WTC11 (cell line): ENCODE data around the gene DLGAP4.

Source experiments
- KAT7 ChIP-seq: sonication (generic); formaldehyde crosslinking; IDR thresholded peaks from 2 replicates; pipeline ENCODE4 v1.8.1; 2023; ENCODE audit warnings: missing genetic modification reagents, mild to moderate bottlenecking, borderline replicate concordance
- USF2 ChIP-seq: sonication (generic); formaldehyde crosslinking; IDR thresholded peaks from 2 replicates; pipeline ENCODE4 v1.8.1; 2023; ENCODE audit warnings: mild to moderate bottlenecking, missing genetic modification reagents, moderate library complexity

- TF ChIP-seq KAT7 (no peak), USF2 (no peak)
Measured at GRCh38 chr20:36362261-36362660, 56.1 kb downstream of the DLGAP4 start.
